HK-2 (cell line): ENCODE measurements around the gene ERI2.

Experiments used
- DNase-seq: peaks from one replicate; pipeline ENCODE4 v3.0.0-alpha.2; 2018; ENCODE audit not compliant: unreplicated experiment

ERI2 gene, protein sequence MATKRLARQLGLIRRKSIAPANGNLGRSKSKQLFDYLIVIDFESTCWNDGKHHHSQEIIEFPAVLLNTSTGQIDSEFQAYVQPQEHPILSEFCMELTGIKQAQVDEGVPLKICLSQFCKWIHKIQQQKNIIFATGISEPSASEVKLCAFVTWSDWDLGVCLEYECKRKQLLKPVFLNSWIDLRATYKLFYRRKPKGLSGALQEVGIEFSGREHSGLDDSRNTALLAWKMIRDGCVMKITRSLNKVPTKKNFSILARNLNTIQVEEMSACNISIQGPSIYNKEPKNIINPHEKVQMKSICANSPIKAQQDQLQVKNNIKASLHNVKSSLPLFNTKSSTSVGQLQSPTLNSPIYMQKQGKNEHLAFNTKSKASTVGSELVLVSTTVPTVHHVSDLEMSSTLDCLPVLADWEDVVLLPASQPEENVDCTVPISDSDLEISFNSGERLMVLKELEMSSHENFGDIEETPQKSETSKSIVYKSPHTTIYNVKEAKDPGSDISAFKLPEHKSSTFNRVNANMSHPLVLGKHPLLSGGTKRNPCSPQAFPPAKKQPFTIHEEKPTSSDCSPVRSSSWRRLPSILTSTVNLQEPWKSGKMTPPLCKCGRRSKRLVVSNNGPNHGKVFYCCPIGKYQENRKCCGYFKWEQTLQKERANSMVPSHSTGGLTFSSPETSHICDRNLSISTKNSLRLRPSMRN

DNA sequence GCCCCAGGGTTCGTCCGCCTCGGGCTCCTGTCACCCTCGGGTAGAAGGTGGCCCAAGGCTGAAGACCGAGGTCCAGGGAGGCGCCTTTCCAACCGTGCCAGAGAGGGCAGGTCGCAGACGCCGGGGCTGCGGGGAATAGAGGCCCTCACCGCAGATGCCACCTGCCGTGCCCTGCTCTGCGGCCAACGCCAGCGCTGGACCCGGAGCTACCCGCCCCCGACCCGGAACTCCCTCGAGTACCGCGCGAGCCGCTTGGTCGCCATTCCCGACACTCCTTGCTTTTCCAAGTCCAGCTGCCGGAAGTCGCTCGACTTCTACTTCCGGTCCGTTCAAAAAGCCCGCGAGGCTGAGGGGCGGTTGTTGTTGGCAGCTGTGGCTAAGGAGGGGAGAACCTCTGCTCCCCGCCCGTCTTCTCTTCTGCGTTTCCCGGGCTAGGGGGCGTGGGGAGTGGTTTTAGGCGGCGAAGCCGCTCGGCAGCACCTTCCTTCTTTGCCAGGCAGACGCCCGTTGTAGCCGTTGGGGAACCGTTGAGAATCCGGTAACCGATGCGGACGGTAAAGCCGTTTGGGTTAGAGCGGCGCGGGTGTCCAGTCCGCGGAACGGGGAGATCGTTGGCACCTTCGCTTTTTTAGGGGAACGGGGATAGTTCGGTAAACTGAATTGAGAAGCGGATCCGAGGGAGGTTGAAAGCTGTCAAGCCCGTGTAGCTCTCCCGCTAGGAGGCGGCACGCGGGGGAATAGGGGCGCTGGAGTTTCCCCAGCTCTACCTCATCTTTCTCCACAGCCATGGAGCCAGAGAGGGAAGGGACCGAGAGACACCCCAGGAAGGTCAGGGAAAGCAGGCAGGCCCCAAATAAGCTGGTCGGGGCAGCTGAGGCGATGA, at the start of gene ERI2, which contains the start of gene REXO5:
ERI2 (minus strand) TSS at position 305 of the 883 bp plus-strand sequence; CDS start at position 263, 42 bp downstream.
REXO5 (plus strand) TSS at position 360 of the 883 bp plus-strand sequence; CDS start at position 787, 427 bp downstream.
- peak; percentile 91 for DNase-seq

DNA sequence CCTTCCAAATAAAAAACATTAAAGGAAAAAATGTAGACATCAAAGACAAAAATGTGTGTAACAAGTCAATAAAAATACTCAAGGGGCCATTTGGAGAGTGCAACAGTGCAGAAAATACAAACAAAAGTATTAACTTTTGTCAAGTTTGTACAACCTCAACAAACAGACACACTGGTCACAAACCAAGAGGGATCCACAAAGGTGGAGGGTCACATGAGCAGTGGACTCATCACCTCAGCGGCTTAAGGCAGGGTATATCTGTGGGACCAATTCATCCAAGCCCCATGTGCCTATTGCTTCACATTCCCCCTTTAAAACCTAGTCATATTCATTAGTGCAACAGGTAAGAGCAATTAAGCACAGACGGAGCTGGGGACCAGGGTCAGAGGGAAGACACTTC, 48.7 kb upstream of the ERI2 start:
- DNase-seq: no peak

DNA sequence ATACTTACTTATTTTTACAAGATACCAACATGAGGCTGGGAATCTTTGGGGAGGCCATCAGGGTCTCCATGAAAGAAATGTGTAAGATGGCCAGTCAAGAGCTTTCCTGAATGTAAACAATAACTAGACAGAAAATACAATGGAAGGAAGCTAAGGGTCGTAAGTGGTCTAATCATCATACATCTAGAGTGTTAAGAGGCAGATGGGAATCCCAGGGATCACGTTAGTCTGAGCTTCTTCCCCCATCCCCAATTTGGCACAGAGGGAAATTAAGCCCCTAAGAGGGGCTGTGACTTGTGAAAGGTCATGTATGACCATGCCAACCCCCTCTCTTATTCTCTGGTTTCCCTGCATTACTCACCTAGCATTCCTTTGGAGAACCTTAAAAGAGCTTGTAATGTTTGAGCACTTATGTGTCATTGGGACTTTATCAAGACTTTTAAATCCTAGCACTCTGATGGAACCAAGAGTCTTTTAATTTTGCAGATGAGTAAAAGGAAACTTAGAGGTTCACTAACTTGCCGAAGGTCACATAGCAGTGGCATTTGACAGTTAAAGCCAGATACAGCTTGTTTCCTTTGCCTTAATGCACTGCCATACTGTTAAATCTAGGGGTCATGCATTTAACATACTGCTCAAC, 47.8 kb upstream of the ERI2 start:
- no peak for DNase-seq

DNA sequence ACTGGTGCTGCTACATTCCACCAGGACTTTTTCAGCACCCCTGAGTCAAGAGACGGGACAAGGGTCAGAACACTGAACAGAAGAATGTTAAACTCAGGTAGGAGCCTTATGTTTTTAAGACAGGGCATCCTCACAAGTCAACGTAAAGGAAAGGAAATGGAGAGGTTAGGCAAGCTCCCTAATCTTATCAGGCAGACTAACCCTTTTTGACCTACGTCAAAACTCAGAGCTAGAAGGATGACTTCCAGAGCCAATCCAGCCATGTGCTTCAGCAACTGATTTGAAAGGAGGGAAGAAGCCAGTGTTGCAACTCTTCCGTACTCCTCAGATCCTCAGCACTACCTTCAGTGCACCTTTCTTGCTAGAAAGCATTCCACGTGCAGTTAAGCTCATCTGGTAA, 46.9 kb upstream of the ERI2 start:
- DNase-seq: no peak

DNA sequence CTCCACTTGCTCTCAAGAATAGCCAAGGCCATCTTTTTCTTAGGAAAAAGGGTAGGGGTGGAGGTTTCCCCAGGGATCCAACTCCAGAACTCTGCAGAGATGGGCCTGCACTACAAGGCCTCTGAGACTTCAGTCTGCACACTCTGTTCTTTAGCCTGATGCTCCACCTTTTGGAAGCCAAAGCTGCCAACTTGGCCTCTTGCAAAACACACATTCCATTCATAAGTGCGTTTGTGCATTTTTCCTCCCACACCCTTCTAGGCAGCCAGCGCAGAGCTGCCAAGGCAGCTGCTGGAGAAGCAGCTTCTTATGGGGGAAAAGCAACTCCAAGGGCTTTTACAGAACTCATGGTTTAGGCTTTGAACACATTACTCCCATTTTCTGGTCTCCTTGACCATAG, 45.3 kb upstream of the ERI2 start:
- no peak for DNase-seq

DNA sequence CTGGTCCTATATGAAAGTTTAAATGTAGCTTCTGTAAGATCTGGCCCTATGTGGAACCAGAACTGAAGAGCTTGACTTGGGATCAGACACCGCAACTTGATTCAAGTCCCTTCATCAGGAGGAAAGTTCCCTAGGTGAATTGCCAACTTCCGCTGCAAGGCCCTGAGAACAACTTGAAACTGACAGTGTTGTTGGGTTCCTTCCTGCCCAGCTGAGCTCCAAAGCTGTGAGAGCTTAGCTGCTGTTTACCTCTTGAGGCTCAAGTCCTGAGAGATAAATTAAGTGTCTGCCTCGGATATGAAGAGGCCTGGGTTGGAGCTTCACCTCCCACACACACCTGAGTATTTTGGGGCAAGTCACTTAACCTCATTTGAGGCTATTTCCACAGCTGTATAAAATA, 44.7 kb upstream of the ERI2 start:
- DNase-seq: no peak

DNA sequence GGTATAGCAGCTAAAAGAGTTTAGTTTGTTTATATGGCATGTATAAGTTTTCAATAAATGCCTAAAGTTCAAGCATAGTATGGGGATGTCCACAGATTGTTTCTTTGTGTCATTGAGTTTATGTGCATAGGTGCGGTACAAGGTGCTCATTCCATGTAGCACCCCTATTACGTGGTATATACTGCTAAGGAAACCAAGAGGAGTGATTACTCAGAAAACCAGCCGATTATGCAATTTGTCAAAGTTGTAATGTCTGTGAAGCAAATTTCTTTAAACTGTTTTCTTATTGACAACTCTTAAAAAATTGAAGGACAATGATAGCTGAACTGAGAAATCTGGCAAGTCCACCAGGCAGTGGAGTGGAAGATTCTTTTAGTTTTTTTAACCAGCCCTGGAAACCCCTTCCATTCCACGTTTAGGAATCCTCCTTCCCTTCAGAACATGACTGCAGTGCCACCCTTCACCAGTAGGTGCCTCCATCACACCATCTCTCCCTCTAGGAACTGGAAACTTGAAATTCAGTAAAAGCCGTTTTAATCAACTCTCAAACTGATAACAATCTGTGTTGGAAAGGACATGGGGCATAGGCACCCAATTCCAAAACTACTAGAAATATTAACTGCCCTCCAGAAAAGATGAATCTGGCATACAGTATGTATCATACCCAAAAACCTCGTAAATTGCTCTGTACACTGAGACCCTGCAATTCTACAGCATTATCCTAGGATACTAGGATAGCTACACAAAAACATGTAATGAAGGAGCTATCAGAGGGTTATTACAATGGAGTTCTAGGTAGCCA, 43.5 kb upstream of the ERI2 start:
- peak; percentile 47 for DNase-seq

DNA sequence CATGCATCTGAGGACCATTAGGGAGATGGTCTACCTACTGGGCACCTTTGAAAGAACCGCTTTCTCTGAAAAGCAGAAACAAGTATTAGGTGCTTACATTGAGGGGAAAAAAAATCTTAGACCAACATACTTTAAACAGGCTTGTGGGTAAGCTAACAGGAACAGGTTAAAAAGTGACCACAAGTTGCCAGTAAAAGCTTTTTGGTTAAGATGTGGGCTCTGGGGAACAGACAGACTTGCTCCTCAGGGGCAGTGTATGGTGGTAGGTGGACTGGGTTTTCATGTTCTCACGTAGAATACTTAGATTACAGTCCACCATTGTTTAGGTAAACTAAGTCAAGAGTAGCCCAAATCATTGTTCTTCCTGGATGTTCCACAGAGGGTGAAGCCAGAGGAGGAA, 41.3 kb upstream of the ERI2 start:
- DNase-seq: no peak

DNA sequence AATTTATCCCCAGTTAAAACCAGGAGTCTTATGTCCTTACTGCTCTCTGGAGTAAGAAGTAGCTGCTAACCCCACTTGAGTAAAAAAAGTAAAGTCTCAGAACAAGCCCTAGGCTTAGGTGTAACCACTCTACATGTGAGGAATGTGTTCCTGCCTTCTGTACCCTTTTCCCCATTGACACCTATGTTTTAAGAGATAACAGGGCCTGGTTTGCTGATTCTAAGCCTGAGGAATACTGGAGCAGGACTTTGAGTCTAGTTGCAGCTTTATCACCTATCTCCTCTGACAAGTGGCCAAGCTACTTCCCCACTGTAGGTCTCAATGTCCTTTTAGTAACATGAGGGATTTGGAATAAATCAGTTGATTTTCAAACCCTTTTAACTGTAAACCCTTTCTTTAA, 40.3 kb upstream of the ERI2 start:
- DNase-seq: no peak

DNA sequence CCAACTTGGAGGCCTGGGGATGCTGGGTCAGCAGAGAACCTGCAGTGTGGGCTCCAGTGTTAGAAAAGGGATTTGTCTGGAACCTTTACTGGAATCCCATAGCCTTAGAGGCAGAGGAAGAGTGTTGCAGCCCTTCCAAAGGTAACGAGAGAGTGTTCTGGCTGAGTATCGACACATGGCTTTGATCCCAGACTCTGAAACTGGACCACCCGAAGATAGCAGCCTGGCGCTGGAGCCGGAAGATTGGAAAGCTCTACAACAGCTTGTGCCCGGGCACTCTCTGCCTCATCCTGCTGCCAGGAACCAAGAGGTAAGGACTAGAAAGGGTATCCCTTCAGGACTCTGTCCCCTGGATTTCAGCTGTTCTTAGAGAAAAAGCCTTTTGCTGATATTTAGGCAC, 39.8 kb upstream of the ERI2 start:
- DNase-seq: no peak

DNA sequence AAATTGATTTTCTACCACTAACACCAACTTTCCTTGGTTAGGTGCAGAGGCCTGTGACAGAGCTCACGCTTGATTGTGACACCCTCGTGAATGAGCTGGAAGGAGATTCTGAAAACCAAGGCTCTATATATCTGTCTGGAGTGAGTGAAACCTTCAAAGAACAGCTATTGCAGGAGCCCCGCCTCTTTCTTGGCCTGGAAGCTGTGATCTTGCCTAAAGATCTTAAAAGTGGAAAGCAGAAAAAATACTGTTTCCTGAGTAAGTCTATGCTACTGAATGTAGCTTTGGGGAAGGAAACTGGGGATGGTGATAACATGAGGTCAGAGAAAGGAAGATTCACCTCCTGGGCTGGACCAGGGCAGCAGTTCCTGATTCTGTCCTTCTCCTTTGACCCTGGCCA, 38.3 kb upstream of the ERI2 start:
- DNase-seq: no peak

DNA sequence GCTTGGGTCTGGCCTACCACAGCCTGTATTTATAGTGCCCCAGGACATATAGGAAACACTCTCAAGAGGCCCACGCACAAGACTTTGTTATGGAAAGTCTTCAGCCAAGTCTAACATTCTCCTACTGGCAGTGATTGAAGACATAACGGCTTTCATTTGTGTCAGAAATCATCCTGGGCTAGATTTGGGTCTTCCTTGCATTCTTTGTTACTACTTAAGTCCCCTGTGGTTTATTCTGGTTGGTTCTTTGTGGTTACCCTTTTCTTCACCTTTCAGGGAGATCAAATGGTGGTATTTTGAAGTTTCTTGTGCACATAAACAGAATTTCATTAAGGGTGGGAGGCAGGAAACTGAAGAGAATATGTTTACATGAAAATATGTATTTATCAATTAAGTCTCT, 37.8 kb upstream of the ERI2 start:
- no peak for DNase-seq

DNA sequence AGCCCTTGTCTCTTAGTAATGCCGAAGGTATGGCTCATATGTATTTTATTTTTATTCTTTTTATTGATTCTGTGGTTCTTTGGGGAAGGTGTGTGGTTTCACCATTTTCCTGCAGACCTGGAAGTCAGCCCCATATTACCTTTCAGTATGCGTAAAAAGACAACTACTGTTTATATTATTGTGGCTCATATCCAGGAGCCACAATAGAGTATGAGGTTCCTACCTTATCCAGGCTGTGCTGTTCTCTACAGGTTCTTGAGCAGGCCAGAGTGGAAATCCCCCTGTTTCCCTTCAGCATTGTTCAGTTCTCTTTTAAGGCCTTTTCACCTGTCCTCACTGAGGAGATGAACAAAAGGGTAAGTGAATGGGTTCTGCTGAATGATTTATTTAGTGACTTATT, 33.2 kb upstream of the ERI2 start:
- DNase-seq: no peak

DNA sequence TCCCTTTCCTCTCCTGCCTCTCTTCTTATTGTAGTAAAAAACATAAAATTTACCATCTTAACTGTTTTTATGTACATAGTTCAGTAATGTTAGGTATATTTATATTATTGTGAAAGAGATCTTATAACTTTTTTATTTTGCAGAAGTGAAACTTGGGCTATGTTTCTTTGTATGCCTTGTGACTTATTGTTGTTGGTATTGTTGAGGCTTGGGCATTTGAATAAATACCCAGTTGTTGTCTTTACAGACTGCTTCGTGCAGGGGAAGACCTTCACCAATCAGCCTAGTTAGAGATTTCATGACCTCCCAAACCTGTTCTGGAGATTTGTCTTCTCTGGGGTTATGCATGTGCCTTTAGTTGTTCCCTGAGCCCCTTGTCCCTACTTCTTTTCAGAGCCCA, 32.0 kb upstream of the ERI2 start:
- no peak for DNase-seq

DNA sequence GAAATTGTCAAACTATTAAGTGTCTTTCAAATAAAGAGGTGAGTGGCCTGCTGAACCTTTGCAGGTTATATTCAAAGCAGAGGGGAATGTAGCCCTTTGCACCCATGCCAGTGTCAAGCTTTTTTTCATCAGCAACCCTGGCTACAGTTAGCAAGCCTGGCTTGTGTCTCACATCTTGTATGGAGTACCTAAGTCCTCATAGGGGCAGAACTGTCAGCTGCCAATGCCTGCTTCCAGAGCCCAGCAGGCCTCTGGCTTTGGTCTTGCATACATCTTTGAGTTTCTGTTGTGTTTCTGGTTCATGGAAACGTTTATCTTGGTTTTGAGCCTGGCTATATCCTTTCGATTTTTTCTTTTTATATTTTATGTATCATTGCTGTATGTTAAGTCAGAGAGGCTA, 26.8 kb upstream of the ERI2 start:
- DNase-seq: no peak

DNA sequence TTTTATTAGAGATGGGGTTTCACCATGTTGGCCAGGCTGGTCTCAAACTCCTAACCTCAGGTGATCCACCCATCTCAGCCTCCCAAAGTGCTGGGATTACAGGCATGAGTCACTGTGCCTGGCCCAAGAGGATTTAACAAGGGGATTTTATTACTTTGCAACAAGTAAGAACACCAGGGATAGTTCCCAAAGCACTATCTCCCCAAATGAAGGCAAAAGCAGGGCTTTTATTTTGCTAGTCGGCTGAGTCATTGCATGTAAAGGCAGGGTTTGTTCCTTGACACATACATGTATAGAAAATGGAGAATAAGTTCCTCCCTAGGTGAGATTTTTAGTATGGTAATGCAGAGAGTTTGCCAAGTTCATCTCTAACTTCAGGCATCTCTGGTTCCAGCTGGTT, 24.1 kb upstream of the ERI2 start:
- no peak for DNase-seq

DNA sequence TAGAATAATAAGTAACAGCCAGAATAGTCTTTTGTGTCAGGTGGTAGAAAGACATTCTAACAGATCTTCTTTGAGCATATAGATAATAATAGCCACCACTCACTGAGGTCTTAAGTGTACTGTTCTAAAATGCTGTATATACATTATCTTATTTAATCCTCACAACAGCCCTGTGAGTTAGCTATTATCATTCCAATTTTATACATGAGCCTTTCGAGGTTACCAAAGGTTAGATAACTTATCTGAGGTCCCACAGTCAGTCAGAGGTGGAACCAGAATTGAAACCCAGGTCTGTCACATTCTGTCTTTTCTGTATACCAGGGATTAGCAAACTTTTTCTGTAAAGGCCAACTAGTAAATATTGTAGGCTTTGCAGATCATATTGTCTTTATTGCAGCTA, 23.3 kb upstream of the ERI2 start:
- DNase-seq: no peak

DNA sequence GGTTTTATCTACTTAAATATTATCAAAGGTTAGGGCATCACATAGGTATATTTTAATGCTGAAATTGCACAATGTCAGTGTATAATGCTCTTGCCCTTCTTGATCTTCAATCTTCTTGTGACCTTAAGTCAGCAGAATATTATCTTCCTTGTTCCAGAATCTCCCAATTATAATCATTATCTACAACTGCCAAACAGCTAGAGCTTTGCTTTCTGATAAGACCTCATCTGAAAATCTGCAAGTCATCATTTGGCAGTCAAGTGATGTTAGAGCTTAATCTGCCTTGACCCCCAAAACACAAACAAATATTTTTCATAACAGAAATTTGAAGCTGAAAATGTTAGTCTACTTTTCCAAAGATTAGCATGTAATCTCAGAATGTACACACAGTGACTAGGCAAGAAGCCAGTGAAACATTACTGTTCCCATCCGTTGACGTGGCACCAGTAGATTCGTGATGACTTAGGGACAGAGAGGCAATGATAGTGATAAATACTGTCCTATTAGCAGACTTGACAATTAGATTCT, 19.8 kb upstream of the ERI2 start:
- DNase-seq: no peak

DNA sequence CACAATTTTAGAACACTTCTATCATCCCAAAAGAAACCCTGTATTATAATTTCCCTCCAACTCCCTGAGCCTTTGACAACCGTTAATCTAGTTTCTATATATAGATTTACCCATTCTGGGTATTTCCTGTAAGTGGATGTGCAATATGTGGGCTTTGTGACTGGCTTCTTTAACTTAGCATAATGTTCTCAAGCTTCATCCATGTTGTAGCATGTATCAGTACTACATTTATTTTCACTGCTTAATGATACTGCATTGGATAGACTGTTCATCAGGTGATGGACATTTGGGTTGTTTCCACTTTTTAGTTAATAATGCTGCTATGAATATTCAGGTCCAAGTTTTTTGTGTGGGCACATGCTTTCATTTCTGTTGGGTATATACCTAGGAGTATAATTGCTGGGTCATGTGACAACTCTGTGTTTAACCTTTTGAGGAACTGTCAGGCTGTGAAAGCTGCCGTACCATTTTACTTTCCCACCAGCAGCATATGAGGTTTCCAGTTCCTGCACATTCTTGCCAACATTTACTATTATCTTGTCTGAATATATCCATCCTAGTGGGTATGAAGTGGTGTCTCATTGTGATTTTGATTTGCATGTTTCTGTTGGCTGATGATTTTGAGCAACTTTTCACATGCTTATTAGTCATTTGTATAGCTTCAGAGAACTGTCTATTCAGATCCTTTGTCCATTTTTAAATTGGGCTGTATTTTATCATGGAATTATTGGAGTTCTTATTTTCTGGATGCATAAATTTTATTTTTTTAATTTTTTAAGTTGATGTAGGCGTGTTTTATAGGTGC, 16.5 kb upstream of the ERI2 start:
- no peak for DNase-seq

DNA sequence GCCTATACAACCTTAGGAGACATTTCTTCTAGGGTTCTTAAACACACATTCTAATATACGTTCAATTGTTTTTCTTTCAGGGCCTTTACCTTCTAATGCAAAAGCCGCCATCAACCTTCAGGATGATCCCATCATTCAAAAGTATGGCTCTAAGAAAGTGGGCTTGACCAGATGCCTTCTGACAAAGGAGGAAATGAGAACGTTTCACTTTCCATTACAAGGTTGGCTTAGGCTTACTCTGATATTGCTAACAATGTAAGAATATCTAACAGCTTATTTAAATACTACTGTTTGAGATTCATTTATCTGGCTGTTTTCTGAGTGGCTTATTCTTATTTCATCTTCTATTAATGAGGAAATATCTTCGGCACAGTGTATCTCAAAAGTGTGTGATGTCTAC, 15.4 kb upstream of the ERI2 start:
- DNase-seq: no peak
